ENCODE data around the gene CORO2A. TPM values are rescaled to one million over a fixed set of nuclear protein-coding genes. Genes with fewer than 3 reads are reported as not detected.

CORO2A gene
- total and polyA plus RNA-seq, 2 of the 13 experiments (the other 11 are each of a cell fraction or from before 2014, with no cell fraction given) = 14.4 to 15.3 TPM

- TF ChIP-seq, protein P1, sequence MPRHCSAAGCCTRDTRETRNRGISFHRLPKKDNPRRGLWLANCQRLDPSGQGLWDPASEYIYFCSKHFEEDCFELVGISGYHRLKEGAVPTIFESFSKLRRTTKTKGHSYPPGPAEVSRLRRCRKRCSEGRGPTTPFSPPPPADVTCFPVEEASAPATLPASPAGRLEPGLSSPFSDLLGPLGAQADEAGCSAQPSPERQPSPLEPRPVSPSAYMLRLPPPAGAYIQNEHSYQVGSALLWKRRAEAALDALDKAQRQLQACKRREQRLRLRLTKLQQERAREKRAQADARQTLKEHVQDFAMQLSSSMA (CRISPR knock-in tag; IDR thresholded peaks at IDR 0.05) = no peak
- TF ChIP-seq KMT2B (CRISPR knock-in tag; IDR thresholded peaks at IDR 0.05) = no peak
- TF ChIP-seq ZNF33B (CRISPR knock-in tag; IDR thresholded peaks at IDR 0.05) = no peak
Observed at GRCh38 chr9:98107926-98108325, 84.5 kb downstream of the CORO2A start (continued).

DNA sequence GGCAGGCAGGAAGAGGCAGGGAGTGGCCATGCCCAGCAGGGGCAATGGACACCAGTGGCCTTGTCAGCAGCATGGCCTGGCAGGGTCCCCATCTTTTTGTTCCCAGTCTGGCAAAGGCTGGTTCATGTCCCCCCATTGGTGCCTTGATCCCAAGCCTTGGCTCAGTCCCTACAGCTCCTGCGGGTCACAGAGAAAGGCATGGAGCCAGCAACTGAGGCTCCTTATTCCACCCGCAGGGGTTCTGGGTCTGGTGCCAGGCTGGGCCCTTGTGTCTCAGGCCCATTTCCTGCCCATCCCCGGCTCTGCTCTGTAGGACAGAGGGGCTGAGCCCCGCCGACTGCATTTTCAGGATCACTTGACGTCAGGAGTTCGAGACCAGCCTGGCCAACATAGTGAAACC is 87.4 kb downstream of the CORO2A start:
- in situ Hi-C loops (cut with HindIII; ENCODE audit: extremely low pct_ligation_motif_present, low pct_unique_long_range_greater_than_20kb) = no loop called here
- Histone ChIP-seq H3K4me1 (ENCODE audit: insufficient read depth, low read length) (no peaks in the 10 kb centered on the region), H3K36me3 (replicated peaks in 1 of 2; ENCODE audit: control insufficient read depth in 1 of 2, insufficient read depth in 2 of 2, low read length in 2 of 2) (peaks cover 3 to 35% of the 10 kb centered on the region in 2 experiments; a peak in 4 of 5 replicates), H3K9ac (ENCODE audit: insufficient read depth, low read depth, low read length) (no peak overlapping the region), H3K4me2 (ENCODE audit: low read depth, low read length) (no peak overlapping the region), H3K9me3 (ENCODE audit: low read length) (no peaks in the 10 kb centered on the region), H3K27me3 (ENCODE audit: control insufficient read depth in 1 of 2, insufficient read depth in 2 of 2, low read length in 2 of 2) (no peaks in the 10 kb centered on the region), H2AFZ (ENCODE audit: low read length) (no peak overlapping the region), H3K79me2 (ENCODE audit: insufficient read depth, low read length) (no peaks in the 10 kb centered on the region), H3K27ac (ENCODE audit: extremely low read length, insufficient read depth, low read length) (no peak overlapping the region), H3K4me3 (replicated peaks in 1 of 3; ENCODE audit: insufficient read depth in 1 of 3, low read depth in 2 of 3, low read length in 3 of 3) (no peak overlapping the region), H4K20me1 (ENCODE audit: insufficient read depth, low read length) (no peaks in the 10 kb centered on the region)
- TF ChIP-seq ATM (IDR thresholded peaks at IDR 0.05; ENCODE audit: borderline replicate concordance) = no peak
- TF ChIP-seq TMF1 (CRISPR knock-in tag; IDR thresholded peaks at IDR 0.05; ENCODE audit: low read depth) = no peak
- no peak for TF ChIP-seq GTF3A (CRISPR knock-in tag; conservative IDR thresholded peaks at IDR 0.05)
- TF ChIP-seq ZNF790 (CRISPR knock-in tag; IDR thresholded peaks at IDR 0.05; ENCODE audit: borderline replicate concordance) = no peak
- TF ChIP-seq DRAP1 (CRISPR knock-in tag; IDR thresholded peaks at IDR 0.05) = no peak
- no peak for TF ChIP-seq BRCA1 (CRISPR knock-in tag; IDR thresholded peaks at IDR 0.05)
- TF ChIP-seq ZNF101 (CRISPR knock-in tag; IDR thresholded peaks at IDR 0.05; ENCODE audit: borderline replicate concordance, low read depth) = no peak
- TF ChIP-seq HDAC6 (IDR thresholded peaks at IDR 0.05; ENCODE audit: low read depth, low read length) = no peak
- FAIRE-seq (no peak), DNase-seq (ENCODE audit: low spot score) (no peak), ATAC-seq (no peak)
- intact Hi-C loops (cut with micrococcal nuclease; ENCODE audit: unreplicated experiment) = no loop called here
- ChIA-PET POLR2A (no interaction called here), CTCF (ENCODE audit: low intra/inter-chr PET ratio, low total read pairs) (no interaction called here)
- 91% methylated on average over 7 of the region's 7 CpGs for WGBS (ENCODE audit: low lambda C conversion rate)
- no TSS peak for BruUV-seq (replicated peaks)

Data from HepG2 (cell line).